GM23338 (cell line): Measurements from ENCODE around the gene NSD1.

Source experiments
- CREB1 ChIP-seq: fragments of 250-450 bp; sonication (Bioruptor Pico); IDR thresholded peaks from 2 replicates; pipeline ENCODE4 v1.5.0; 2020; ENCODE audit warnings: low read depth, mild to moderate bottlenecking, moderate library complexity
- CTCF ChIP-seq, 2 experiments: fragments of 200-600 bp in 1 of 2; sonication (generic) in 1 of 2; conservative IDR thresholded peaks; 2 replicates each; pipeline versions ENCODE4 v1.5.1 to v1.6.1; 2016 to 2017; ENCODE audit warnings: antibody characterized with exemption in 2 of 2, low read depth in 2 of 2, mild to moderate bottlenecking in 2 of 2, moderate library complexity in 1 of 2
- ETS1 ChIP-seq: IDR thresholded peaks from 2 replicates; pipeline ENCODE4 v1.6.1; 2016; ENCODE audit warnings: antibody characterized with exemption
- EZH2 ChIP-seq: fragments of 200-600 bp; sonication (generic); IDR thresholded peaks from one replicate; pipeline ENCODE4 v1.8.0; 2017; ENCODE audit warnings: antibody characterized with exemption, mild to moderate bottlenecking, low read depth; ENCODE audit not compliant: unreplicated experiment

GRCh38 chr5:177343777-177344176 is 210.2 kb downstream of the NSD1 start:
- TF ChIP-seq ETS1, result no peak
- no peak for TF ChIP-seq CTCF (conservative IDR thresholded peaks at IDR 0.05; ENCODE audit: low read depth in 2 of 2)
- TF ChIP-seq EZH2, result no peak
- TF ChIP-seq CREB1 (CRISPR knock-in tag), result no peak
